Gastroesophageal sphincter (tissue), 4 donors: ENCODE measurements around the gene SHISAL1. TPM values are rescaled to one million over a fixed set of nuclear protein-coding genes. Genes with fewer than 3 reads are reported as not detected.

ENCODE experiments used
- ATAC-seq: fragments of 150-250 bp; one replicate; pipeline ENCODE4 v1.9.1; 2016; ENCODE audit warnings: mild to moderate bottlenecking, moderate library complexity
- H3K27ac ChIP-seq, 4 donors: fragments of 200-600 bp; sonication (generic) in 3 of 4; 1 replicate in 3 of 4; 2 replicates in 1 of 4; pipeline ENCODE4 v1.5.1; 2016 to 2019
- H3K27me3 ChIP-seq: fragments of 200-600 bp; sonication (generic); one replicate; pipeline ENCODE4 v1.5.1; 2019
- H3K36me3 ChIP-seq, 2 donors: fragments of 200-600 bp; sonication (generic); one replicate each; pipeline ENCODE4 v1.5.1; 2019; ENCODE audit warnings: control low read depth in 1 of 2
- H3K4me1 ChIP-seq, 3 donors: fragments of 200-600 bp; sonication (generic); 1 replicate in 2 of 3; 2 replicates in 1 of 3; pipeline ENCODE4 v1.5.1; 2016 to 2019; ENCODE audit warnings: control low read depth in 2 of 3
- H3K4me3 ChIP-seq, 2 donors: fragments of 200-600 bp; sonication (generic); one replicate each; pipeline ENCODE4 v1.5.1; 2019; ENCODE audit warnings: mild to moderate bottlenecking in 1 of 2, moderate library complexity in 1 of 2
- H3K9me3 ChIP-seq, 3 donors: fragments of 200-600 bp; sonication (generic); one replicate each; pipeline ENCODE4 v1.5.1; 2017 to 2019; ENCODE audit warnings: control low read depth in 2 of 3
- EP300 ChIP-seq: sonication (generic); formaldehyde crosslinking; IDR thresholded peaks from one replicate; pipeline ENCODE4 v1.6.1; 2017; ENCODE audit warnings: antibody characterized with exemption, mild to moderate bottlenecking
- POLR2A ChIP-seq, 2 donors: fragments of 450-650 bp; IDR thresholded peaks; one replicate each; pipeline ENCODE4 v1.6.1; 2017; ENCODE audit warnings: antibody characterized with exemption in 2 of 2, mild to moderate bottlenecking in 2 of 2, moderate library complexity in 1 of 2
- POLR2AphosphoS5 ChIP-seq: sonication (generic); formaldehyde crosslinking; IDR thresholded peaks from one replicate; pipeline ENCODE4 v1.6.1; 2017; ENCODE audit warnings: antibody characterized with exemption
- WGBS, 2 donors: methylation state at CpG; one replicate each; pipeline ENCODE4 v1.1.5; 2018; ENCODE audit warnings: low coverage in 1 of 2; 5-methylcytosine and 5-hydroxymethylcytosine counted together
- total RNA-seq, 4 donors: library from RNA; depleted of rRNA; stranded (reverse); fragments of >200 nt; gene quantifications; one replicate each; pipeline ENCODE4 v1.1.0, GENCODE V29; 2016
- TF ChIP-seq, protein P1 (sequence below), 4 experiments: fragments of 200-600 bp in 2 of 4; fragments of 450-650 bp in 2 of 4; sonication (generic) in 1 of 4; IDR thresholded peaks; one replicate each; pipeline ENCODE4 v1.5.1; 2017 to 2019; ENCODE audit warnings: antibody characterized with exemption in 4 of 4, mild to moderate bottlenecking in 2 of 4, moderate library complexity in 2 of 4

Gene SHISAL1
- total RNA-seq, 4 donors from 2014 or later = 4.5 to 23.1 (median 6.2) TPM

DNA sequence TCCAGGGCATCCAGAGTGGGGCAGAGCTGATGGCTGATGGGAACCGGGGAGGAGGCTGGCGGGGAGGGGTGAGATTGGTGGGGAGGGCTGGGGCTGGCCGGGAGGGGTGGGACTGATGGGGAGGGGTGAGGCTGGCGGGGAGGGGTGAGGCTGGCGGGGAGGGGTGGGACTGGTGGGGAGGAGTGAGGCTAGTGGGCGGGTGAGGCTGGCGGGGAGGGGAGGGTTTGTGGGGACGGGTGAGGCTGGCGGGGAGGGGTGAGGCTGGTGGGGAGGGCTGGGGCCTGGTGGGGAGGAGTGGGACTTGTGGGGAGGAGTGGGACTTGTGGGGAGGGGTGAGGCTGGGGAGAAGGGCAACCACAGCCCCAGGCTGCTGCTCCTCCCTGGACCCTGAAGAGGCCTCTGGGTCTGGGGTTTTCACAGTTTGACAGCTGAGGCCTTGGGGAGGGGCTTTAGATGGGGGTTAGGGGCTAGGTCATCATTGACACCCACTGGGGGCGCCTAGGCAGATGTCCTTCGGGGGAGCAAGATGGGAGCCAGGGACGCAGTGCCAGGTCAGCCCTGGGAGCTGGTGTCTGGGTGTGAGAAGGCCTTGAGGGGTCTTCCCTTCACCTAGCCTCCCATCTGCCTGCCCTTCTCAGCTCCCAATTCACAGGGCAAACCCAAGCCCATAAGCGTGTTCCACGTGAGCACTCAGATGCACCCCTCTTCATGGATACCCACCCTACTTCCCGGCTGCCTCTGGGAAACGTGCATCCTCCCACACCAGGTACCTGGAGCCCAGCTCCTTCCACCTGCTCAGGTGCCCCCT lies 105.4 kb downstream of the SHISAL1 start:
- 72 to 95% methylated on average over 2 to 4 of the region's 16 CpGs for WGBS, 2 donors

DNA sequence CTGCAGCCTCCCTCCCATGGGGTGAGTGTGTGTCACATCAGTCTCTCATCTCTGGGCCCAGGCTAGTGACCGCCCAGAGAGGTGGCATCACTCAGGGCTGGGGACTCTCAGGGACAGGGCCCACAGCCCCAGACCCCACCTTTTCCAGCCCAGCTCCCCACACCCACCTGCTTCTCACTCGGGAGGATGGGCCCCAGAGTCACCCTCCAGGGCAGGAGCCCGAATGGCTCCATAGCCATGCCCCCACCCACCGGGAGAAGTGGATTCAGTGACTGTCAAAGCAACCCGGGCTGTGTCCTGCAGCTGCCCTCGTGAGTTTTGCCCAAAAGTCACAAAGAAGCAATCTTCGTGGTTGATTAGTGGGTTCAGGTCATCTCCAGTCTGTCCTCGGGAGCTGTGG lies 106.1 kb downstream of the SHISAL1 start:
- TF ChIP-seq POLR2A (IDR thresholded peaks at IDR 0.05) (no peak), POLR2AphosphoS5 (no peak), EP300 (no peak)
- TF ChIP-seq, protein P1, sequence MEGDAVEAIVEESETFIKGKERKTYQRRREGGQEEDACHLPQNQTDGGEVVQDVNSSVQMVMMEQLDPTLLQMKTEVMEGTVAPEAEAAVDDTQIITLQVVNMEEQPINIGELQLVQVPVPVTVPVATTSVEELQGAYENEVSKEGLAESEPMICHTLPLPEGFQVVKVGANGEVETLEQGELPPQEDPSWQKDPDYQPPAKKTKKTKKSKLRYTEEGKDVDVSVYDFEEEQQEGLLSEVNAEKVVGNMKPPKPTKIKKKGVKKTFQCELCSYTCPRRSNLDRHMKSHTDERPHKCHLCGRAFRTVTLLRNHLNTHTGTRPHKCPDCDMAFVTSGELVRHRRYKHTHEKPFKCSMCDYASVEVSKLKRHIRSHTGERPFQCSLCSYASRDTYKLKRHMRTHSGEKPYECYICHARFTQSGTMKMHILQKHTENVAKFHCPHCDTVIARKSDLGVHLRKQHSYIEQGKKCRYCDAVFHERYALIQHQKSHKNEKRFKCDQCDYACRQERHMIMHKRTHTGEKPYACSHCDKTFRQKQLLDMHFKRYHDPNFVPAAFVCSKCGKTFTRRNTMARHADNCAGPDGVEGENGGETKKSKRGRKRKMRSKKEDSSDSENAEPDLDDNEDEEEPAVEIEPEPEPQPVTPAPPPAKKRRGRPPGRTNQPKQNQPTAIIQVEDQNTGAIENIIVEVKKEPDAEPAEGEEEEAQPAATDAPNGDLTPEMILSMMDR (IDR thresholded peaks at IDR 0.05) = no peak
- peaks cover 0 to 3% (median 0%) of the 10 kb centered on the region in 3 donors for H3K4me1 ChIP-seq

More for the DNA sequence above, 105.4 kb downstream of the SHISAL1 start:
- Histone ChIP-seq H3K27ac (no peak overlapping the region), H3K27me3 (peaks cover 22% of the 10 kb centered on the region), H3K9me3 (peaks cover 0 to 16% (median 0%) of the 10 kb centered on the region in 3 donors), H3K36me3 (no peaks in the 10 kb centered on the region), H3K4me1 (peaks cover 0 to 10% (median 7%) of the 10 kb centered on the region in 3 donors), H3K4me3 (no peak overlapping the region)
- no peak for ATAC-seq
- TF ChIP-seq, protein P1 (IDR thresholded peaks at IDR 0.05) = no peak
- TF ChIP-seq POLR2A (IDR thresholded peaks at IDR 0.05) (no peak), POLR2AphosphoS5 (no peak), EP300 (no peak)

DNA sequence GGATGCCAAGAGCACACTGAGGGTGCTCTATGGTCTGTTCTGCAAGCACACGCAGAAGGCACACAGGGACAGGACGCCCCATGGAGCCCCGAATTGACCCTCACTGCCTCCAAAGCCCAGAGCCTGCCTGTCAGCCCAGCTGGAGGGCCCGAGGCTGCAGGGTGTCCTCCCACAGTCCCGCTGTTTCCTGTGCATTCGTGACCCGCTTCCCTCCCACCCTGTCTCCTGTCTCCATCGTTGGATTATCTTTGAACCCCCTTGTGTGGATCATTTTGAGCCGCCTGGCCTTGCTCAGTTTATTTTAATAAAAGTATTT lies 106.5 kb downstream of the SHISAL1 start:
- Histone ChIP-seq H3K27me3 (peaks cover 28% of the 10 kb centered on the region), H3K36me3 (no peaks in the 10 kb centered on the region), H3K4me1 (no peaks in the 10 kb centered on the region), H3K4me3 (no peak overlapping the region), H3K27ac (no peak overlapping the region), H3K9me3 (peaks cover 0 to 16% (median 0%) of the 10 kb centered on the region in 3 donors)
- WGBS, 2 donors = 59% methylated on average over 8 of the region's 9 CpGs; no CpG with 5 or more reads in 1 of the 2 donors
- TF ChIP-seq EP300 (no peak), POLR2A (IDR thresholded peaks at IDR 0.05) (no peak), POLR2AphosphoS5 (no peak)
- TF ChIP-seq, protein P1 (IDR thresholded peaks at IDR 0.05) = no peak
- no peak for ATAC-seq

More for the DNA sequence above, 106.1 kb downstream of the SHISAL1 start:
- H3K27ac ChIP-seq = no peak overlapping the region
- WGBS, 2 donors = no CpG with 5 or more reads among the region's 8 CpGs
- no peak for ATAC-seq
- peaks cover 24% of the 10 kb centered on the region for H3K27me3 ChIP-seq
- H3K36me3 ChIP-seq = no peaks in the 10 kb centered on the region
- H3K9me3 ChIP-seq = peaks cover 0 to 16% (median 0%) of the 10 kb centered on the region in 3 donors
- H3K4me3 ChIP-seq = no peak overlapping the region

DNA sequence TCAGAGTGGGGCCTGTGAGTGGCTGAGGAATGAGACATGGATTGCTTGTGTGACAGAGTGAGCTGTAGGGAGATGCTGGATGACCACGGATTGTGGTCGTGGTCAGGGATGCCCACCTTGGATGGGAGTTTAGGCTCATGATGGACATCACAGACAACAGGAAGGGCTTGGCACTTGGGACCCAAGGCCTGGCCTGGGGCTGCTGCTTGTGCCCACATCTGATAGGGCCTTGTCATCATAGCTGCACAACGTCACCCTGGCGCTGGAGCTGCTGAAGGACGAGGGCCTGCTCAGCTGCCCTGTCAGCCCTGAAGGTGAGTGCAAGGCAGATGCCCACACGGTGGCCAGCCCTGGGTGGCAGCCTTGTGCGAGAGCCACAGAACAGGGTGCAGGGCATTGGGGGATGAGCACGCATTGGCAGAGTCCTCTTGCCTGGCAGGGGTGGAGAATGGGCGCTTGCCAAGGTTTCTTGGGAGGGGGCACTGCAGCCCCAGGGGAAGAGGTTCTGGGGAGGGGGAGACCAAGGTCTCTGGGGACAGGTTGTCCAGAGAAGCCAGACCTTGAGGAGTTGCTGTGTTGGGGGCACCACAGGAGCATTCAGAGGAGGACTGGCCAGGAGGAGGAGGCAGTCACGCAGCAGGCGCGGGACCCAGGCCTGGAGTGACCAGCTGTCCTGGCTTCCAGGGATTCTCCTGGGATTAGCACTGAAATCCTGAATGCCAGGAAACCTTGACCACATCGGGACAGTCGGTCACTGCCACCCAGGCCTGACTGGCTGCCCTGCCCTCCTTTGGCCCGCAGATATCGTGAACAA lies 107.0 kb downstream of the SHISAL1 start:
- H3K4me1 ChIP-seq = no peaks in the 10 kb centered on the region
- no peak for TF ChIP-seq POLR2AphosphoS5
- TF ChIP-seq EP300 = no peak
- TF ChIP-seq, protein P1 (IDR thresholded peaks at IDR 0.05) = no peak
- TF ChIP-seq POLR2A (IDR thresholded peaks at IDR 0.05) = no peak
- 96% methylated on average over 4 of the region's 16 CpGs; no CpG with 5 or more reads in 1 of the 2 donors for WGBS, 2 donors
- peaks cover 0 to 16% (median 0%) of the 10 kb centered on the region in 3 donors for H3K9me3 ChIP-seq
- H3K27me3 ChIP-seq = peaks cover 34% of the 10 kb centered on the region
- H3K27ac ChIP-seq = no peak overlapping the region
- no peaks in the 10 kb centered on the region for H3K36me3 ChIP-seq
- no peak overlapping the region for H3K4me3 ChIP-seq
- no peak for ATAC-seq
